GM19035 (cell line): Measurements from ENCODE around the gene IGFALS.

Experiments
- ATAC-seq: cut with Tn5 transposase; IDR thresholded peaks from one replicate; pipeline ENCODE4 v1.9.1; 2021; ENCODE audit not compliant: unreplicated experiment

The IGFALS gene

DNA sequence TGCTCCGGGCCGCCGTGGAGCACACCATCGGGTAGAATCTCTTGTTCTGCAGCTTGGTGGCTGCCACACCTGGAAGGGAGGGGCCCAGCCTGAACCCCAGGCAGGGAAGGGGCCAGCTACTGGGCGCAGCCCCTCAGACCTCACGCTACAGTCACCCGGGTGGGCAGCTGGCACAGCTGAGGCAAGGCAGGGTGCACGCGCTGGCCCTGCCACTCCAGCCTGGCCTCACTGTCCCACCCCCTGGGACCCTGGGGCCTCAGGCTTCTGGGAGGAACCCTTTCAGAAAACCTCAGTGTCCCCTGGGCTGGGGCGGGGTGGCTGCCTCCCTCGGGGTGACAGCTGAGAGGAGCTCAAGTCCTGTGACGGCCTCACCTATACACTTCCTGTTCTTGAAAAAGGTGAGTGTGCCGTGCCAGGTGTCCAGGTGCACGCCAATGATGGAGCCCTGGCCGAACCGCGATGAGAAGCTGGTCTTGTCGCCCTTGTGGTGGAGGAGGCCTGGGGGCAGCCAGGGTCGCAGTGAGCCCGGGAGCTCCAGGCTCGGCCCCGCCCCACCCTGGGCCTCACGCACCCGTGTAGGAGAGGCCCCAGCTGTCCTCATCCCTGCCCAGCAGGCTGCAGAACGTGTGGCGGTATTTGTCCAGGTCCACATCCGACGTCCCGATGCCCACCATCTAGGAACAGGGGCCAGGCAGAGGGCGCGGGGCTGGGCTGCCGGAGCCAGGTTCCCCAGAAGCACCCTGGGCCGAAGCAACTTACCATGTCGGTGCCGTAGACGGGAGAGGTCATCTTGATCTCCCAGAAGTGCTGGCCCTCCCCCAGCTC is 15.9 kb downstream of the IGFALS start:
- no peak for ATAC-seq

DNA sequence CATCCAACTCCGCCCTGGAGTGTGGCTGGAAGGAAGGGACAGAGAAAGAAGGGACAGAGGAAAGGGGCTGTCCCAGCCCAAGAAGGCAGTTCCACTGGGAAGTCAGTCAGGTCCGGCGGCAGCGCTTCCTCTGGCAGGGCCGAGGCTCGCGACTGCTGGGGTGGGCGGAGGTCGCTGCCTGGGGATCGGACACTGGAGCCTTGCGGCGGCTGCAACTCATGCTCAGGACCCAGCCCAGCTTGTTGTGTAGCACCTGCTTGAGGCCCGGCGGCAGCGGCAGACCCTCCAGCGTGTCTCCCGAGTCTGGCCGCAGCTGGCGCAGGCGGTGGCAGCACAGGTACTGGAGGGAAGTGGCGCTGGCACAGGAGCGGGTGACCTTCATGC is 16.5 kb downstream of the IGFALS start:
- no peak for ATAC-seq

DNA sequence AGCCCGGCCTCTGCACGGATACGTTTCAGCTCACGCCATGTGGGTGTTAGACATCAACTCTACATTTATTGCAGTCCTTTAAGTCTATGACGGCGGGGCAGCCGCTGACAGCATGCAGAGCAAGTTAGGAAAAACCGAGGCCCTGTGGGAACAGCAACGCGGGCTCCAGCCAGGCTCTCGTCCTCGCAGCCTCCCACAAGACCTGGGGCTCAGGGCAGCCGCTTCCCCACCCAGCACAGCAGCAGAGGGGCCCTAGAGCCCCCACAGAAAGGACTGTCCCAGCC is 16.9 kb downstream of the IGFALS start:
- ATAC-seq: no peak

DNA sequence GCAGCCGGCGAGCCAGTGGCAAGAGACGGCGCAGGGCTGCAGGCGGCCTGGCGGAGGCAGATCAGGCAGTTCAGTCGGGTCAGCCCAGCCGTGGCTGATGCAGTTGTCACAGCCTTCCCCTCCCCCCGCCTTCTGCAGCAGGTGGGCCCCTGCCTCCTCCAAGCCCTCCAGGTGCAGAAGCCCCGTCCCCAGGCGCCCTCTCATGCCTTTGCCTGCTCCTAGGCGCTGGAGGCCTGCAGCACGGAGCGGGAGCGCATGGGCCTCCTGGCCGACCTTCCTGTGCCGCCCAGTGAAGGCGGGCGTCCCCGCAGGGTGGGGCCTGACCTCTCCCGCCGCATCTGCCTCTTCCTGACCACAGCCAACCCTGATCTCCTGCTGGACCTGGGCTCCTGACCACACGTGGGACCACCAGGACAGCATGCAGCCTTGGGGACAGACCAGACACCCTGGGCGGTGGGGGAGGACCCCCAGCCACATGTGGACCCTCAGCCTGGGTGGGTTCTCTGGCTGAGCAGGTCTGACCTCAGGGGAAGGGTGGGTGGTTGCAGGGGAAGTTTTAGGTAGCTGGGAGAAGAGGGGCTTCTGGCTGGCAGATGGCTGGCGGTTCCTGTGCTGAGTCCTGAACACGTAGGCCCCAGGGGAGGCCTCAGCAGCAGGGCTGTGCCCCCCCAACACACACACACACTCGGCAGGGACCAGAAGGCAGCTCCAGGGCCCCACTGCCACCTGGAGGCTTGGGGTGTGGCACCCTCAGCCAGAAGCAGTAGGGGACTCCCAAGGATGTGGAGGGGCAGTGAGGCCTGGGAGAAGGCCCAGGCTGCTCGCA is 17.4 kb downstream of the IGFALS start:
- ATAC-seq: no peak

DNA sequence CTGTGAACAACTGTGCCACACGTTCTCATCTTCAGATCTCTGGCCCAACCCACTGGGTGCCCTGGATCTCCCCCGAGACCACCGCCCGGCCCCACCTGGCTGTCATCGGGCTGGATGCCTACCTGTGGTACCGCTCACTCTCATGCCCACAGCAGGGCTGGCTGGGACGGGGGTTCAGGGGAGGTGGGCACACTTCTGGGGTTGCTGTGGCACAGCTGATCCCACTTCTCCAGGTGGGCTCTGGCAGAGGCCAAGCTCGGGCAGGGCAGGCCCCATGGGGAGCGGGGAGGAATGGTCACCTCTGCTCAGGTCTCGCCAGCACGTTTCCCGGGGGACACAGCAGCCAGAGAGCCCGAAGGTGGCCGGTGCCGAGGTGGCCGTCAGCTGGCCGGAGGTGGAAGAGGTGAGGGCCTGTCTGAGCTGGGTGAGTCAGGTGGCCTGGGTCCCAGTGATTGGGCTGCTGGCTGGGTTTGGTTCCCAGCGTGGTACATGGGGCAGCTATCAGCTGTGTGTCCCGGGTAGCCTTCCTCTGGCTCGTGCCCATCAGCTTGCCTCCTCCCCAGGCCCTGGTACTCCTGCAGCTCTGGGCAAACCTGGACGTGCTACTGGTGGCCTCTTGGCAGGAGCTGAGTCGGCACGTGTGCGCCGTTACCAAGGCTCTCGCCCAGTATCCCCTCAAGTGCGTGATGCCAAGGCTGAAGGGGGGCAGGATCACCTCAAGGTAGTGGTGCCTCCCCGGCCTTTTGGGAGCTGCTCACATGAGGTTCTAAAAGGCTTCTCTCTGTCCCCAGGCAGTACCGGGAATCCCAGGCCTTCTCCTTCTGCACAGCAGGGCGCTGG is 18.3 kb downstream of the IGFALS start:
- no peak for ATAC-seq

DNA sequence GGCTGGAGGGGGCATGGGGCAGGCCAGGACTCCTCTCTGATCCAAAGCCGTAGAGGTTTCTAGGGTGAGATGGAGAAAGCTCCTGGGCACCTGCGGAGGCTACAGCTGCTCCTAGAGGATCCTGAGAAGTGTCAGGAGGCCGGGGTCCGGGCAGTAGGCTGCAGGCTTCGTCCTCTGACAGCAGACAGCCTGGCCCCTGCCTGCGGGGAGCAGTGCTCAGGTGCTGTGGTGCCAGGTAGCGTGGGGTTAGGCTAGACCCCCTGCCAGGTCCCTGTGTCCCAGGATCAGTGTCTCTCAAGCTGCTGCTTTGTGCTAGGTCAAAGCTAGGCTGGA is 19.1 kb downstream of the IGFALS start:
- no peak for ATAC-seq

DNA sequence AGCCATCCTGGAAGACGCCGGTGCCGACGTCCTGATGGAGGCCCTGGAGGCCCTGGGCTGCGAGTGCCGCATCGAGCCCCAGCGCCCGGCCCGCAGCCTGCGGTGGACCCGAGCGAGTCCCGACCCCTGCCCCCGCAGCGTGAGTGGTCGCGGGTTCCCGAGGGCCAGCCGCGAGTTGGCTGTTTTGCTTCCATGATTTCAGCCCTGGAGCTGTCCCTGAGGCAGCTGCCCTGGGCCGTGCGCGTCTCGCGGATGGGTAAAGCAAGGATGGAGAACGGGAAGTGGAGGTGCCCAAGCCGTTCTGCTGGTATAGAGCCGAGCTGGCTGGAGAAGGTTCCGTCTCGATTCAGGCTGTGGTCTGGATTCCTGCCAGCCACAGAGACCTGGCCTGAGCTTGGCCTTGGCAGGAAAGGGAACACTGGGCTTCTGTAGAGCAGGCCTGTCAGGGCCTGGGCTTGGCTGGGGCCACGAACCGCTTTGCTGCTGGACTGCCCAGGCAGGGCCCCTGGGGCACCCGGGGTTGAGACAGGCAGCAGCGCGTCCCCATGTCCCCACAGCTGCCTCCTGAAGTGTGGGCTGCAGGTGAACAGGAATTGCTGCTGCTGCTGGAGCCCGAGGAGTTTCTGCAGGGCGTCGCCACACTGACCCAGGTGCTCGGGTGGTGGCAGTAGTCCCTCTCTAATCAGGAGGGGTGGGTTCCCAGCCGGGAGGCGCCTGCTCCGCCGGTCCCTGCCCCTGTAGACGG is 19.6 kb downstream of the IGFALS start:
- no peak for ATAC-seq

DNA sequence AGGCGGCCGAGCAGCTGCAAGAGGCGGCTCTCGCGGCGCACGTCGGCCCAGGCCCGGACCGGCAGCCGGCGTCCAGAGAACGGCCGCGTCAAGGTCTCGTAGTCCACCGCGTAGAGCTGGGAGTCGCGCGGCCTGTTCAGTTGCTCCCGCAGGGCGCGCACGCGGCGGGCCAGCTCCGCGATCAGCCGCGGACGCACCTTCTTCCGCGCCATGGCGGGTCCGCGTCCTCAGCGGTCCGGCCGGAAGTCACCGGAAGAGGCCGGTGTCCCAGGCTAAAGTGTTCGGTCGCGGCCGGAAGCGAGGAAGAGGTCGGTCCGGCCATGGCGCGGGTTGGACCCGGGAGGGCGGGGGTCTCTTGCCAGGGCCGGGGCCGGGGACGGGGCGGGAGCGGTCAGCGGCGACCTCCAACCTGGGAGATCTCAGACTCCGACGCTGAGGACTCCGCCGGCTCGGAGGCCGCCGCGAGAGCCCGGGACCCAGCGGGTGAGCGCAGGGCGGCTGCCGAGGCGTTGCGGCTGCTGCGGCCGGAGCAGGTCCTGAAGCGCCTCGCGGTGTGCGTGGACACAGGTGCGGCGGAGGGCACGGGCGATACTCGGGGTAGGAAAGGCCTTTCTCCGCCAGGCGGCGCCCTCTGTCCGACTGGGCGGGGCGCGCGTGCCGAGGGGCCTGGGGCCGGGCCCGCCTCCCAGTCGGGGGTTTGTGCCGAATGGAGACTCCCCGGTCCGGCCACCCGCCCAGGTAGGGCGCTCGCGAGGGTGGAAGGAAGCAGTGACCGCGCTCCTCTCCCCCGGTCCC is 20.4 kb downstream of the IGFALS start, which contains the start of gene MRPS34:
Gene MRPS34, minus strand, starts transcription at position 227 of the 795 bp plus-strand sequence. Its CDS starts 15 bp downstream, at position 212.
- ATAC-seq: peak; percentile 51

DNA sequence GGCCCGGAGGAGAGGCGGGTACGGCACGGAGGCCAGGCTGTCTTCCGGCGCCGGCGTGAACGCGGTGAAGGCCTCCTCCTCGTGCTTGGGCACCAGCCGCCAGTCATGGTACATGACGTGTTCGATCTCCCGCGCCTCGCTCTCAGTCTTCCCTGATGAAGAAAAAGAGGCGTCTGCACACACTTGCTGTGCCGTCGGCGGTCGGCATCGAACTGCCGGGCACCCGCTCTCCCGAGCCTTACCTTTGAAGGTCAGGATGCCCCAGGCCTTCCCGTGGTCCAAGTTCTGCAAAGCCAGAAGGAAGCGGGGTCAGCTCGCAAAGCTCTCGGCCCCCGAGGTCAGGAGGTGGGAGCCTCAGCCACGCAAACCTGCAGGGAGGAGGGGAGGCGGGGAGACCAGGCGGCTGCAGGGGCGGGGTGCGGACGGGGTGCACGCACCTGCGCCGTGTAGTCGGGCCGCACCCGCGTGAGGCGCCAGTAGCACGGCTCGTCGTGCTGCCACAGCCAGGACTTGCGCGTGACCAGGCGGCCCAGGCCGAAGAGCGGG is 21.1 kb downstream of the IGFALS start, which contains the start of gene EME2:
Gene EME2, plus strand, starts transcription at position 449 of the 546 bp plus-strand sequence. CDS start 418 bp downstream, outside the sequence.
- peak; percentile 10 for ATAC-seq

DNA sequence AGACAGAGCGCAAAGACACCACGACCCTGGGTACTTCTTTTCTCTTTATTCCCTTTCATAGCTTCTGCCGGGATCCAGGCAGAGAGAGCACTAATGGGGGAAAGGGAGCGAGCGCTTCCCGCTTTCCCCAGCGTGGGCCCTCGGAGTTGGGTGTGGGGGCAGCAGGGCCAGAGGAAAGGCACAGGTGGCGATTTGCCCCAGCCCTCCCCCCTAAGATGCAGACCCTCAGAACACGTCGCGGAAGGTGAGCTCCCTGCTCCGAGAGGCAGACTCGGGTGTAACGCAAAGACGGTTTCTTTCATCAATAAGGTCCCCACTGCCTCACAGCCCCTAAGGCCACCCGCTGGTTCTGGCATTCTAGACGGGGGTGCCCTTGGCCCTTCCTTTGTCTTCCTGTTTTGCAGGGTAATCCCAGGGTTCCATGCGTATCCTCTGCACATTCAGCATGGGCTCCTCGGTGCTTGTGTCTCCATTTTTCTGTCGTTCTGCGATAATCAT is 21.6 kb downstream of the IGFALS start:
- no peak for ATAC-seq

DNA sequence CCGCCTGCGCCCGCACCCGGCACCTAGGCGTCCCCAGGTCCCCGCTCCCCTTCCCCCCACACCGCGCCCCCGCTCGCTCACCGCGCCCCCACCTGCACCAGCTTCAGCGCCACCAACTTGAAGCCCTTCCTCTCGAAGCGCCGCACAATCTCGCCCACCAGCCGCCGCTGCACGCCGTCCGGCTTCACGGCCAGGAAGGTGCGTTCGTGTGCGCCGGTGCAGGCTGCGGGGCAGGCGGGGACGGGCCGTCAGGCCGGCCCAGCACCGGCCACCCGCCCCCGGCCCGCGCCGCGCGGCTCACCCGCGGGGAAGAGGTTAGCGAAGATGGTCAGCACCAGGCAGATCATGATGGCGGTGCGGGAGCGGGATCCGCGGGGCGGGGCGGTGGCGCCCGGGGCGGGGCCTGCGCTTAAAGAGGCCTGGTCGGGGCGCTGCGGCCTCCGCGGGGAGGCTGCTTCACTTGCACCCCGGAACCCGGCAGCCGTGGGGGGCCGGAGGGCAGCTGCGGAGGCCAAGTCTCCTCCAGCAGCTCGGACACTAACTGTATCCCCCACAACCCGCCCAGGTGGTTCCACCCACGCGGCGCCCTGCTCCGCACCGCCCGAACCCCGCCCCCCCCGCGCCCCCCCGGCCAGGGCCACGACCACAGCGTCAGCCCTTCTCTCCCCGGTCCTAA is 22.2 kb downstream of the IGFALS start, which contains the start of gene NME3:
Gene NME3, minus strand, starts transcription at position 356 of the 676 bp plus-strand sequence. Its CDS starts 9 bp downstream, at position 347.
- peak; percentile 33 for ATAC-seq

DNA sequence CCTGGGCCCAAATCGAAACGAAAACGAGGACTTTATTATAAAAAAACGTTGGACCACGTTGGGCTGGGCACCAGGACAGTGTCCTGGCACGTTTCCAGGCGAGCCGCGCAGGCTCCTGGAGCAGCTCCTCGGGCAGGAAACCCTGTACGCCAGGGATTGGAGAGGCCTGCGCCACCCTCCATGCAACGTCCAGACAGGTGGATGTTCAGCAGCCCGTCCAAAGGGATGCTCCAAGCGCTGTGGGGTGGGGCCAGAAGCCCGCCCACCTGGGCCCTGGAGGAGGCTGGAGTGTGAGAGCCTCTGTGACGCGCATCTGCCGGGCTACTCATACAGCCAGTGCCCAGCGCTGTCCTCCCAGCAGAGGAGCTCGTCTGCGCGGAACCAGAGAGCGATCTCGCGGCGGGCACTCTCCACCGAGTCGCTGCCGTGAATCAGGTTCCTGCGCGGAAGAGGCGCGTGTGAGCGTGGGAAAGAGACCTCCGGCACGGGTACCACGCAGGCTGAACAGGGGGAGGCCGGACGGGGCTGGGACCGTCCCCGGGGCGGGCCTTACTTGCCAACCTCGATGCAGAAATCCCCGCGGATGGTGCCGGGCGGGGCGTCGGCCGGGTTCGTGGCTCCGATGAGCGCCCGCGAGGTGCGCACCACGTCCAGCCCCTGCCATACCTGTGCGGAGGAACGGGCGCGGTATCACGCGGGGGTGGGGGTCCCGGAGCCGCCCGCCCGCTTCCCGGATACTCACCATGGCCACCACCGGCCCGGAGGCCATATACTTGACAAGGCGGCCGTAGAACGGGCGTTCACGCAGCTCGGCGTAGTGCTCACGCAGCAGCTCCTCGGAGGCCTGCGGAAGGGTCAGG is 22.9 kb downstream of the IGFALS start:
- no peak for ATAC-seq

DNA sequence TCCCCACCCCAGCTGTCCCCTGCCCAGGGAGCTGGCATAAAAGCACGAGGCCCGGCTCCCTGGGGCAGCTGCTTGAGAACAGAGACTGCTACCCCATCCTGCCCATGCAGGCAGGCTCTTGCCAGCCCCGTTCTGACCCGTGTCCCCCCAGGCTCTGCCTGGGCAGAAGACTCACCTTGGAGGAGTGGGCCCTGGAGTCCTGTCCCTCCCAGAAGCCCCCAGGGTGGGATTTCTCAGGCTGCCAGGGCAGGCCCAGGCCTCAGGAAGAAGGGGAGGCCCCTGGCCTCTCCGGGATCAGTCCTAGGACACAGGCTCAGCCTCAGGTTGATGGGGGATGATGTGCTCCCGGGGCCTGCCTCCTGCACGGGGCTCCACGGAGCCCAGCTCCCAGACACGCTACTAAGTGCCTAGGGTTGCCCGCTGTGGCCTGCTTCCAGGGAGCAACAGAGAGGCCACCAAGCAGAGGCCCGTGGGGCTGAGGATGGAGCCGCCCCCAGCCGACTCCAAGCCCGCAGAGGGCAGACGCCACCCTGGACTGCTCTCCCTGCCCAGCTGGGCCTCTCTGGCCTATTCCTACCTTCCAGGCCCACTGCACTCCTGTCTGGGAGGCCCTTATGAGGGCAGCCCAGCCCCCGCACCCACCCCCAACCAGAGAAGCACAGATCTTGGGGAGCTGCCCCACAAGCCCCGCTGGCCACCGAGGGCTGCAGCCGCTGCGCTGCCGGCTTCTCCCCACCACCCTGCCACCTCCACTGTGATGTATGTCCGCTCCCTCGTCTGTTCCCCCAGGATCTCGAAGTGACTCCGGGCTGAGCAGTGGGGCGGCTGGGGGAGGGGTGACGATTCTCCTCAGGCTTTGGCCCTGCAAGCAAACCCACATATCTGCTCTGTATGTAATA is 23.9 kb downstream of the IGFALS start:
- ATAC-seq: no peak

DNA sequence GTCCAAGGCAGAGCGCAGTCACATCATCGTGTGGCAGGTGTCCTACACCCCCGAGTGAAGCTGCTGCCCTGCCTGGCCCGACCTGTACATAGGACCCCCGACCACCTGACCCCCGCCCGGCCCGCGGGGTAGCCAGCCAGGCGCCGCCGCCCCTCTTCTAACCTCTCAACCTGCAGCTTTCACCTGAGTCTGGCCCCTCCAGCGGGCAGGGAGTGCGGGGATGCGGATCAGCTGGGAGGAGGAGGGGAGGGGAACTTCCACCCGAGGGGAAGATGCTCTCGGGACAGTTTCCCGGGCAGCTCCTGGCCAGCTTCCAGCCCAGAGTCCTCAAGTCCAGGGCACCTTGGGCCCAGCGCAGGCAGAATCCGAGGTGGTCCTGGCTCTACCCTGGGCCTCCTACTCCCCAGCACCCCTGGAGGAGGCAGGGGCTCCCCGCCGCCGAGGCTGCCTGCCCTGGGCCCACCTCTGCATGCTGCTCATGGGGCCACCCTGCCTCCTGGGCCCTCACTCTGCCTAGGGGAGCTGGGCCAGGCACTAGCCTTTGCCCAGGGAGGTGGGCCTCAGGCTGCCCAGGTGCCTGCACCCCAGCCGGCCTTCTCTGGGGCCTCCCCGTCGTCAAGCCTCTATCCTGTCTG is 24.6 kb downstream of the IGFALS start:
- no peak for ATAC-seq

DNA sequence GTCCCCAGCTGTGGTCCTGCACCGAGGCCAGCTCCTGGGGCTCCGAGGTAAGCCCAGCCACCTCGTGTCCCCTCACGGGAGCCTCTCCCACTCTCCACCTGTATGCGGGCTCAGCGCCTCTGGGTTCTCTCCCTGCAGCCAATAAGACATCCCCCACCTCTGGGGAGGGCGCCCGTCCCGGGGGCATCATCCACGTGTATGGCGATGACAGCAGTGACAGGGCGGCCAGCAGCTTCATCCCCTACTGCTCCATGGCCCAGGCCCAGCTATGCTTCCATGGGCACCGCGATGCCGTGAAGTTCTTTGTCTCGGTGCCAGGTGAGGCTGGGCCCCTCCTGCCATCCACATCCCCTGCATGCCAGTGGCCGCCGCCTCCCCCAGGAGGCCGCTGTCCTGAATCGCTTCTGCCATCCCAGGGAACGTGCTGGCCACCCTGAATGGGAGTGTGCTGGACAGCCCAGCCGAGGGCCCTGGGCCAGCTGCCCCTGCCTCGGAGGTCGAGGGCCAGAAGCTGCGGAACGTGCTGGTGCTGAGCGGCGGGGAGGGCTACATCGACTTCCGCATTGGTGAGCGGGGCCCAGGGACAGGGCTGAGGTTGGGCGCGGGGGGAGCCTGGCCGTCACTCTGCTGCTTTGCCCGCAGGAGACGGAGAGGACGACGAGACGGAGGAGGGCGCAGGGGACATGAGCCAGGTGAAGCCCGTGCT is 25.3 kb downstream of the IGFALS start:
- no peak for ATAC-seq
